Panc1 (cell line): Measurements from ENCODE around the gene CHPF2. TPM values are rescaled to one million over a fixed set of nuclear protein-coding genes. Genes with fewer than 3 reads are reported as not detected.

ENCODE experiments used
- ATAC-seq: fragments of 200-7000 bp; cut with Tn5 transposase; 2 replicates; pipeline ENCODE4 v1.9.1; 2020; ENCODE audit warnings: mild to moderate bottlenecking, moderate library complexity
- BruUV-seq: library from RNA; stranded (reverse); fragments of 400-500 nt; replicated peaks from 2 replicates; lab custom pipeline; 2021; lab: Mats Ljungman, UMichigan
- CTCF ChIA-PET: fragments of 300-600 bp; sonication (Branson Sonifier 250); formaldehyde crosslinking; loops from one replicate; lab custom pipeline; 2022; ENCODE audit warnings: antibody characterized with exemption; lab: Charles Lee
- POLR2A ChIA-PET: fragments of 300-600 bp; sonication (Branson Sonifier 250); formaldehyde crosslinking; loops from one replicate; lab custom pipeline; 2022; ENCODE audit warnings: antibody characterized with exemption; lab: Charles Lee
- DNase-seq: peaks from one replicate; pipeline ENCODE4 v3.0.0-alpha.2; 2010; ENCODE audit warnings: low read depth, low spot score
- H3K27ac ChIP-seq: 2 replicates; pipeline ENCODE4 v1.5.1; 2011; ENCODE audit warnings: mild to moderate bottlenecking, low read length, inconsistent platforms
- H3K27me3 ChIP-seq: fragments of 200-500 bp; sonication (Bioruptor generic); 2 replicates; pipeline ENCODE4 v1.6.0; 2014; ENCODE audit warnings: low read length, inconsistent platforms; ENCODE audit not compliant: control insufficient read depth, insufficient read depth
- H3K36me3 ChIP-seq: fragments of 200-500 bp; sonication (Bioruptor generic); 2 replicates; pipeline ENCODE4 v1.5.1; 2014; ENCODE audit warnings: inconsistent platforms, mild to moderate bottlenecking, low read length, moderate library complexity; ENCODE audit not compliant: control insufficient read depth, insufficient read depth
- H3K4me1 ChIP-seq: 2 replicates; pipeline ENCODE4 v1.5.1; 2011; ENCODE audit warnings: inconsistent platforms, mild to moderate bottlenecking, low read length, moderate library complexity; ENCODE audit not compliant: control insufficient read depth, insufficient read depth
- H3K4me3 ChIP-seq, 2 experiments: 2 replicates each; pipeline ENCODE4 v1.5.1; 2011 to 2012; ENCODE audit warnings: low read depth in 2 of 2, low read length in 2 of 2, mild to moderate bottlenecking in 2 of 2, inconsistent platforms in 1 of 2, moderate library complexity in 1 of 2
- H3K9me3 ChIP-seq: fragments of 200-500 bp; sonication (Bioruptor generic); 2 replicates; pipeline ENCODE4 v1.5.1; 2014; ENCODE audit warnings: low read depth, mild to moderate bottlenecking, inconsistent platforms, low read length, moderate library complexity; ENCODE audit not compliant: control insufficient read depth, insufficient read depth
- CTCF ChIP-seq: fragments of 450-650 bp; IDR thresholded peaks from 2 replicates; pipeline ENCODE4 v1.5.1; 2017; ENCODE audit warnings: mild to moderate bottlenecking
- POLR2AphosphoS5 ChIP-seq: IDR thresholded peaks from 2 replicates; pipeline ENCODE4 v1.6.1; 2012; ENCODE audit warnings: mild to moderate bottlenecking, low read depth, low read length, moderate library complexity
- REST ChIP-seq, 2 experiments: IDR thresholded peaks; 2 replicates each; pipeline ENCODE4 v1.6.1; 2011 to 2012; ENCODE audit warnings: low read depth in 2 of 2, control low read depth in 1 of 2, low read length in 1 of 2, mild to moderate bottlenecking in 1 of 2, moderate library complexity in 1 of 2; ENCODE audit not compliant: insufficient read depth in 1 of 2
- SIN3A ChIP-seq: IDR thresholded peaks from 2 replicates; pipeline ENCODE4 v1.6.1; 2012; ENCODE audit warnings: low read depth, mild to moderate bottlenecking, low read length, moderate library complexity, borderline replicate concordance; ENCODE audit not compliant: insufficient read depth
- TCF7L2 ChIP-seq: IDR thresholded peaks from 2 replicates; pipeline ENCODE4 v1.6.1; 2011; ENCODE audit warnings: mild to moderate bottlenecking, low read depth, low read length, inconsistent platforms
- in situ Hi-C: cut with HindIII; loops from 2 replicates; pipeline ENCODE4 v1.10.0; 2016; ENCODE audit warnings: low sequenced_read_pairs, low pct_unique_long_range_greater_than_20kb
- intact Hi-C: fragments of 100-400 bp; cut with micrococcal nuclease; formaldehyde crosslinking; loops from one replicate; pipeline ENCODE4 v1.10.0; 2022; ENCODE audit not compliant: unreplicated experiment
- total RNA-seq: library from RNA; stranded (reverse); gene quantifications from one replicate; pipeline ENCODE4 v1.2.1, GENCODE V29; 2021; ENCODE audit not compliant: unreplicated experiment

The CHPF2 gene
- total RNA-seq, 1 experiment from 2014 or later = 44.9 TPM

- no peak overlapping the region for H3K27ac ChIP-seq
- H3K36me3 ChIP-seq = no peaks in the 10 kb centered on the region
- peaks cover 5% of the 10 kb centered on the region for H3K27me3 ChIP-seq
- TF ChIP-seq TCF7L2 = no peak
- no peak for TF ChIP-seq POLR2AphosphoS5
- no peak for TF ChIP-seq CTCF
- TF ChIP-seq REST (IDR thresholded peaks at IDR 0.05; ENCODE audit: insufficient read depth in 1 of 2, low read depth in 2 of 2, low read length in 1 of 2) = no peak
- no peak for TF ChIP-seq SIN3A
- CTCF ChIA-PET = no interaction called here
- no peaks in the 10 kb centered on the region for H3K4me1 ChIP-seq
- DNase-seq (no peak), ATAC-seq (no peak)
- in situ Hi-C loops (no loop called here), intact Hi-C loops (no loop called here)
- H3K4me3 ChIP-seq = no peak overlapping the region
- POLR2A ChIA-PET = no interaction called here
- no peaks in the 10 kb centered on the region for H3K9me3 ChIP-seq
- BruUV-seq = no TSS peak
Observed at GRCh38 chr7:151192002-151192539, 40.2 kb upstream of the CHPF2 start.

- Histone ChIP-seq H3K36me3 (no peaks in the 10 kb centered on the region), H3K9me3 (no peaks in the 10 kb centered on the region), H3K27me3 (peaks cover 5% of the 10 kb centered on the region), H3K4me3 (no peak overlapping the region), H3K27ac (no peak overlapping the region), H3K4me1 (no peaks in the 10 kb centered on the region)
- intact Hi-C loops = no loop called here
- no peak for DNase-seq
- in situ Hi-C loops = no loop called here
- BruUV-seq = no TSS peak
- CTCF ChIA-PET = no interaction called here
- no peak for TF ChIP-seq CTCF
- no peak for TF ChIP-seq TCF7L2
- no peak for TF ChIP-seq SIN3A
- TF ChIP-seq POLR2AphosphoS5 = no peak
- no peak for TF ChIP-seq REST (IDR thresholded peaks at IDR 0.05; ENCODE audit: insufficient read depth in 1 of 2, low read depth in 2 of 2, low read length in 1 of 2)
- POLR2A ChIA-PET = no interaction called here
- ATAC-seq = no peak
Observed at GRCh38 chr7:151193203-151193978, 38.9 kb upstream of the CHPF2 start.
